Body of pancreas (tissue), 4 donors: Measurements from ENCODE around the gene UBE2U. TPM values are rescaled to one million over a fixed set of nuclear protein-coding genes. Genes with fewer than 3 reads are reported as not detected.

Experiments used
- ATAC-seq: fragments of 150-250 bp; one replicate; pipeline ENCODE4 v1.9.1; 2016
- DNase-seq, 4 donors: peaks; one replicate each; pipeline ENCODE4 v3.0.0-alpha.2; 2019
- H3K27ac ChIP-seq, 4 donors: fragments of 200-600 bp; sonication (generic); 1 replicate in 3 of 4; 2 replicates in 1 of 4; pipeline versions ENCODE4 v1.5.1 to v1.6.1; 2016 to 2019; ENCODE audit warnings: mild to moderate bottlenecking in 1 of 4, mixed read lengths in 1 of 4, moderate library complexity in 1 of 4
- H3K27me3 ChIP-seq, 2 donors: fragments of 200-600 bp; sonication (generic); one replicate each; pipeline ENCODE4 v1.6.0; 2016; ENCODE audit warnings: mild to moderate bottlenecking in 1 of 2
- H3K36me3 ChIP-seq, 2 donors: fragments of 200-600 bp; sonication (generic); replicated peaks in 1 of 2; 2 replicates each; pipeline ENCODE4 v1.5.1; 2016; ENCODE audit warnings: low read depth in 2 of 2; ENCODE audit not compliant: insufficient read depth in 1 of 2
- H3K4me1 ChIP-seq: fragments of 200-600 bp; sonication (generic); one replicate; pipeline ENCODE4 v1.6.0; 2016
- H3K4me3 ChIP-seq, 2 donors: fragments of 200-600 bp; sonication (generic); 1 replicate in 1 of 2; 2 replicates in 1 of 2; pipeline ENCODE4 v1.5.1; 2016 to 2019
- H3K9me3 ChIP-seq, 3 donors: fragments of 200-600 bp; sonication (generic); 1 replicate in 2 of 3; 2 replicates in 1 of 3; pipeline ENCODE4 v1.5.1; 2016
- POLR2A ChIP-seq, 3 donors: fragments of 450-650 bp; IDR thresholded peaks; one replicate each; pipeline ENCODE4 v1.6.1; 2016; ENCODE audit warnings: antibody characterized with exemption in 3 of 3, mild to moderate bottlenecking in 2 of 3
- WGBS, 2 donors: methylation state at CpG; one replicate each; pipeline ENCODE4 v1.1.5; 2017; 5-methylcytosine and 5-hydroxymethylcytosine counted together
- intact Hi-C: fragments of 100-400 bp; cut with DNase I; formaldehyde crosslinking; loops from one replicate; pipeline ENCODE4 v1.15.1; 2023
- total RNA-seq, 2 donors: library from RNA; depleted of rRNA; stranded (reverse); fragments of >200 nt; gene quantifications; one replicate each; pipeline ENCODE4 v1.1.0, GENCODE V29; 2016
- TF ChIP-seq, protein P1 (sequence below), 7 experiments: fragments of 450-650 bp in 4 of 7; fragments of 200-600 bp in 3 of 7; sonication (generic) in 3 of 7; IDR thresholded peaks; one replicate each; pipeline ENCODE4 v1.5.1; 2016 to 2019; ENCODE audit warnings: antibody characterized with exemption in 7 of 7

The UBE2U gene
- total RNA-seq, 2 donors from 2014 or later: not detected

DNA sequence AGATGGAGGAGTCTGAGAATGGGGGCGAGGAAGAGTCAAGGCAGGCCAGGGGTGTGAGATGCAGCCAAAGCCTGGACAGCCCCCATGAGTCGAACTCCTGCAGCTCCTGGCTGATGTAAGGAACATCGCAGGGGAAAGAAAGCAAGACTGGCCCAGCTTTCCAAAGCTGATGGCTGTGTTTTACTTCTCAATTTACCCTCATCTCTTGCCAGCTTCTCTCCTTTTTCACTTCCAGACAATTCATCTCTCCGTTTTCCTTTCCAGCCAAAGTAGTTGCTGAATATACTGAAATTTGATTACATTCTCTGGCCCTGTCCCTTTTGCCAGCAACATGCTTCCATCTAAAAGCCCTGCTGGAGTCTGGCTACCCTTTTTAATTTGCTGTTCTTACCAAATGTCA, 40.0 kb upstream of the UBE2U start:
- Histone ChIP-seq H3K4me1 (no peaks in the 10 kb centered on the region), H3K9me3 (no peaks in the 10 kb centered on the region), H3K27ac (no peak overlapping the region), H3K27me3 (no peaks in the 10 kb centered on the region), H3K36me3 (no peaks in the 10 kb centered on the region), H3K4me3 (no peak overlapping the region)
- 83 to 88% methylated on average over 4 of the region's 4 CpGs for WGBS, 2 donors
- ATAC-seq: no peak
- intact Hi-C loops: no loop called here
- no peak for TF ChIP-seq POLR2A (IDR thresholded peaks at IDR 0.05)
- TF ChIP-seq, protein P1, sequence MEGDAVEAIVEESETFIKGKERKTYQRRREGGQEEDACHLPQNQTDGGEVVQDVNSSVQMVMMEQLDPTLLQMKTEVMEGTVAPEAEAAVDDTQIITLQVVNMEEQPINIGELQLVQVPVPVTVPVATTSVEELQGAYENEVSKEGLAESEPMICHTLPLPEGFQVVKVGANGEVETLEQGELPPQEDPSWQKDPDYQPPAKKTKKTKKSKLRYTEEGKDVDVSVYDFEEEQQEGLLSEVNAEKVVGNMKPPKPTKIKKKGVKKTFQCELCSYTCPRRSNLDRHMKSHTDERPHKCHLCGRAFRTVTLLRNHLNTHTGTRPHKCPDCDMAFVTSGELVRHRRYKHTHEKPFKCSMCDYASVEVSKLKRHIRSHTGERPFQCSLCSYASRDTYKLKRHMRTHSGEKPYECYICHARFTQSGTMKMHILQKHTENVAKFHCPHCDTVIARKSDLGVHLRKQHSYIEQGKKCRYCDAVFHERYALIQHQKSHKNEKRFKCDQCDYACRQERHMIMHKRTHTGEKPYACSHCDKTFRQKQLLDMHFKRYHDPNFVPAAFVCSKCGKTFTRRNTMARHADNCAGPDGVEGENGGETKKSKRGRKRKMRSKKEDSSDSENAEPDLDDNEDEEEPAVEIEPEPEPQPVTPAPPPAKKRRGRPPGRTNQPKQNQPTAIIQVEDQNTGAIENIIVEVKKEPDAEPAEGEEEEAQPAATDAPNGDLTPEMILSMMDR (IDR thresholded peaks at IDR 0.05): no peak
- DNase-seq: no peak

- H3K4me1 ChIP-seq: no peaks in the 10 kb centered on the region
- ATAC-seq (no peak), DNase-seq (no peak)
- H3K27me3 ChIP-seq: no peaks in the 10 kb centered on the region
- TF ChIP-seq, protein P1 (IDR thresholded peaks at IDR 0.05): peak in 5 of 7 experiments; percentile 15 to 45 (median 34)
- TF ChIP-seq POLR2A (IDR thresholded peaks at IDR 0.05): no peak
- H3K36me3 ChIP-seq: no peaks in the 10 kb centered on the region
- WGBS, 2 donors: 19 to 32% methylated on average over 1 of the region's 1 CpG
- H3K9me3 ChIP-seq: no peaks in the 10 kb centered on the region
- no peak overlapping the region for H3K4me3 ChIP-seq
- intact Hi-C loops: no loop called here
- no peak overlapping the region for H3K27ac ChIP-seq
Observed at GRCh38 chr1:64163970-64164369, 39.5 kb upstream of the UBE2U start.

DNA sequence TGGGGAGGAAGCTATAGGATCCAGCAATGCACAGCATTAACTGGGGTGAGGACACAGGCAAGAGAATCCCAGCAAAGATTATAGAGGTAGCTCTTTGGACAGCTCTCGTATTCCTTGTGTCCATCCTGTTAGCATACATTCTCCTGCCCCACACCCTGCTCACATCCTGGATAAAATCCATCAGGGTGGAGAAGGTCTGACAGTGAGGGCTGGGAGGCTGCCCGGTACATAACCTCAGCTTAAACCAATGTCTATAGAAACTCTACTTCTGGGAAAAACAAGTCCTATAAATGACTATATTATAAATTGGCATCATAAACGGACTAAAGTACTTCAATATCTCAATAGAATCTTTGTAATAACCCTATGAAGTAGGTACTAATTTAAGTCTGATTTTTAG, 36.8 kb upstream of the UBE2U start:
- ATAC-seq: no peak
- intact Hi-C loops: no loop called here
- Histone ChIP-seq H3K4me3 (no peak overlapping the region), H3K27ac (no peak overlapping the region), H3K9me3 (no peaks in the 10 kb centered on the region), H3K36me3 (no peaks in the 10 kb centered on the region), H3K4me1 (no peaks in the 10 kb centered on the region), H3K27me3 (no peaks in the 10 kb centered on the region)
- WGBS, 2 donors: 89 to 94% methylated on average over 3 of the region's 3 CpGs
- no peak for DNase-seq
- TF ChIP-seq, protein P1 (IDR thresholded peaks at IDR 0.05): no peak
- TF ChIP-seq POLR2A (IDR thresholded peaks at IDR 0.05): no peak

- intact Hi-C loops: no loop called here
- 43 to 72% methylated on average over 2 of the region's 2 CpGs for WGBS, 2 donors
- H3K9me3 ChIP-seq: no peaks in the 10 kb centered on the region
- TF ChIP-seq, protein P1 (IDR thresholded peaks at IDR 0.05): no peak
- no peak for TF ChIP-seq POLR2A (IDR thresholded peaks at IDR 0.05)
- no peak for ATAC-seq
- no peaks in the 10 kb centered on the region for H3K27me3 ChIP-seq
- H3K36me3 ChIP-seq: no peaks in the 10 kb centered on the region
- DNase-seq: no peak
- no peaks in the 10 kb centered on the region for H3K4me1 ChIP-seq
- no peak overlapping the region for H3K4me3 ChIP-seq
- H3K27ac ChIP-seq: no peak overlapping the region
Observed at GRCh38 chr1:64167176-64167575, 36.2 kb upstream of the UBE2U start.

- Histone ChIP-seq H3K27me3 (no peaks in the 10 kb centered on the region), H3K4me1 (peaks cover 23% of the 10 kb centered on the region), H3K36me3 (no peaks in the 10 kb centered on the region), H3K27ac (peak overlapping the region in 2 of 4 donors; percentile 6 to 60), H3K9me3 (no peaks in the 10 kb centered on the region), H3K4me3 (no peak overlapping the region)
- ATAC-seq (no peak), DNase-seq (no peak)
- intact Hi-C loops: no loop called here
- 81 to 87% methylated on average over 1 of the region's 1 CpG for WGBS, 2 donors
- TF ChIP-seq, protein P1 (IDR thresholded peaks at IDR 0.05): no peak
- TF ChIP-seq POLR2A (IDR thresholded peaks at IDR 0.05): no peak
Observed at GRCh38 chr1:64171246-64171645, 32.2 kb upstream of the UBE2U start.
